Middle frontal gyrus (tissue), 1 donor: ENCODE measurements around the gene DPP6.
A peak's percentile ranks its signal among the peaks of the same experiment; 100 is the strongest.

Experiments
- DNase-seq: peaks from one replicate; pipeline ENCODE4 v3.0.0-alpha.2; 2015; ENCODE audit warnings: low spot score; ENCODE audit errors: extremely low spot score

The DPP6 gene

DNA sequence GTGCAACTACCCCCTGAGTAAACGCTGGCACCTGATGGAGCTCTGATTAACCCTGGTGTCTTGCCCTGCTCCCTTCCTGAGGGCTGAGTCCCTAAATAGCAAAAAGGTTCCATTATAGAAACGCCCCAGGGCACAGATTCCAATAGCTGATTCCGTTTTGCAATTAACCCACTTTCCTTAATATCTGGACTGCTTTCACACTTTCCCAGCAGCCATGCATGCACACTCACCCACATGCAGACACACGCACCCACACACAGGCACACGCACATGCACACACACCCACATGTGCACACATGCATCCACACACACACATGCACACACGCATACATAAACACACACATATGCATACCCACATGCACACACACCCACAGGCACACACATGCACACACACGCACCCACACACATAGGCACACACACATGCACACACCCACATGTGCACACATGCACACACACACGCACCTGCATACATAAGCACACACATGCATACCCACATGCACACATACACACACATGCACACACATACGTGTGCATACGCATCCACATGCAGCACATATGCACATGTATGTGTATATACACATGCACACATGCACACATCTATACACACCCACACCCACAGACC, 821.4 kb downstream of the DPP6 start:
- no peak for DNase-seq

DNA sequence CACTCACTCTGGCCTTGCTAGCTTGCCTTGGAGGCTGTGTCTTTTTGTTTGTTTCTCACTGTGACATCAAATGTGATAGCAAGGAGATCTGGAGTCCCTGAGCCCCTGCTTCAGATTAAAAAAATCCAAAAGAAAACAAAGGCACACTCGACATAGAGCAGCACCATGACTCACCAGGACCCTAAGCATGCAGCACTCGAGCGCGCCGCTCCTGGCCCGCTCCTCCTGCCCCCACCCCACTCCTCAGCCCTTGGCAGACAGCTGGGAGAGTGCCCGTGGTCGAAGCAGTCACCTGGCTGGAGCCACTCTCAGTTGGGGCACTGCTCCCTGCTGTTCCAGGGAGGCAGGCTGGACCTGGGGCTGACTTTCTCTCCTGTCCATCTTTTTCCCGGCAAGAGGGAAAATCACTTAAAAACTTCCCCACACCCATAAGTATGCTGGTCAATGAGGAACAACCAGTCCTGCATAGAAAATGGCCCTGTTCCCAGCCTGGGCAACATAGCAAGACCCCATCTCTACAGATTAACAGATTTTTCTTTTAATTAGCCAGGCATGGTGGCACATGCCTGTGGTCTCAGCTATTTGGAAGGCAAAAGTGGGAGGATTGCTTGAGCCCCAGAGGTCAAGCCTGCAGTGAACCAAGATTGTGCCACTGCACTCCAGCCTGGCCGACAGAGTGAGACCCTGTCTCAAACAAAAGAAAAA, 822.4 kb downstream of the DPP6 start:
- no peak for DNase-seq

DNA sequence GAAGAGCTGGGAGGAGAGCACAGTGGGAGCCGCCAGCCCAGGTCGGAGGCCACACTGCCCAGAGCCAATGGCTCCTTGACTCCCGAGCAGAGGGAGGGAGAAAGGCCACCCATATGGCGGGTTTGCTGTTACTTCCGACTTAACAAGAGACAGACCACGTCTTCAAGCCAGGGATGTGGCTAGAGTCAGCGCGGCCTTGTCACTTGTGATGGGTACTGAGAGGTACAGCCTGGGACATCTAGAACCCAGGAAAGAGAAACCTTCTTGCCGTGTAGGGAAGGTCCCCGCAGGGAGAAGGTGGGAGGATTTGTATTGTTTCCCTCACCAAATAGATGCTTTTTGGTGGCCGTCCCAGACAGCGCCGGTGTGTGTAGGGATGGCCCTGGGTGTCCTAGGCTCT, 823.1 kb downstream of the DPP6 start:
- no peak for DNase-seq

DNA sequence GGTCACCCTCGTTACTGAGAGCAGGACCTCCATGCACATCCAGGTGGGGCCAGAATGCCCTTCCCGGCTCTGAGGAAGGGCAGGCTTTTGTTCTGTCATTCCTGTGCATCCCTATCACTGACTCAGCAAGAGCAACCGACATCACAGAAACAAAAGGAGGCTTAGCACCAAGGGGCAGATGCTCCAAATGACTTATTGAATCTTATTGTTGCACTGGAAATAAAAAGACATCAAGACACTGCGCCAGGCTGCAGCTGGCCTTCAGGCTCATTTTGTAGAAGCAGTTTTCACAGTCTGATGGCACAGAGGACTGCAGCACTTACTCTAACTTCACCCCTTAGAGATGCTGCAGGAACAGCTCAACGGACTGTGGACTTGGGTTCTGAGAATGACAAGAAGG, 824.3 kb downstream of the DPP6 start:
- DNase-seq: no peak

GRCh38 chr7:154877031-154877430, 824.8 kb downstream of the DPP6 start:
- DNase-seq: no peak

GRCh38 chr7:154879629-154880028, 827.4 kb downstream of the DPP6 start:
- no peak for DNase-seq

- DNase-seq: no peak
These were observed 828.3 kb downstream of the DPP6 start for GRCh38 chr7:154880513-154880912.

DNA sequence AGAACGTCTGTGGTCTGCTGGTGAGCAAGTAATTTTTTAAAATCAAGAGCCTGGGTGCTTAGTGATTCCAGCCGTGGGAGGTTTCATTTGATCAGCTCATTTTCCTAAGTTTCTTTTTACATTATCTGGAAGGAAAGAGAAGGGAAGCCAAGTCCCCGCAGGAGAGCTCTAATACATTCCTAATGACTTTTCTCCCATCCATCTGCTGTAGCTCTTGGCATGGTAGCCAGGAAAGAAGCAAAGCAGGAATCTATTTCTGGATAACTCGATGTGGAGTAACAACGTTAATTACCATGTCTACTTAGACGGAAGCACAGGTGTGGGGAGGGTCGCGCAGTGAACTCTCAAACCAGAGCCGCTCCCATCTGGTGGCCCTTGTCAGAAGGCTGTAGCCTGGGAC, 828.8 kb downstream of the DPP6 start:
- DNase-seq: no peak

- no peak for DNase-seq
These were observed 829.3 kb downstream of the DPP6 start for GRCh38 chr7:154881526-154881925.

DNA sequence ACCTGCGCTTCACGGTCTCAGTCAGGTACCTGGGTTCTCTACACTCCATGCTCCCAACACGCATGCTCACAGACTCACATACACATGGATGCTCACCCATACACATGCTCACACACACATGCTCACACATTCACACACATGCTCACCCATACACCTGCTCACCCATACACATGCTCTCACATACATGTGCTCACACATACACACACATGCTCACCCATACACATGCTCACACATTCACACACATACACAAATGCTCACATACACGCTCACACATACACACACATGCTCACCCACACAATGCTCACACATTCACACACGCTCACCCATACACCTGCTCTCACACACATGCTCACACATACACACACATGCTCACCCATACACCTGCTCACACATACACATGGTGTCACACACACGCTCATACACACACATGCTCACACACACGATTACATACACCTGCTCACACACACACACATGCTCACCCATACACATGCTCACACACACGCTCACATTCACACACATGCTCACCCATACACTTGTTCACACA, 830.8 kb downstream of the DPP6 start:
- DNase-seq: no peak

DNA sequence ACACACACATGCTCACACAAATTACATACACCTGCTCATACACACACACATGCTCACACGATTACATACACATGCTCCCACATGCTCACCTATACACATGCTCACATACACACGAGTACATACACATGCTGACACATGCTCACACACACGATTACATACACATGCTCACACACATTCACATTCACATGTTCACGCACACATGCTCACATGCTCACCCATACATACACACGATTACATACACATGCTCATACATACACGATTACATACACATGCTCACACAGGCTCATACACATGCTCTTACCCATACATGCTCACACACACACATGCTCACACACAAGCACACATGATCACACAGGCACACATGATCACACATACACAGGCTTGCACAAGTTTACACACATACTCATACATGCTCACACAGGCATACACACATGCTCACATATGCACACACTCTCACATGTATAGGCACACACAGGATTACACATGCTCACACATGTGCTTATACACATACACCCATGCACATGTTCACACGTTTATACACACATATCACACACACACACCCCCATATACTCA, 832.2 kb downstream of the DPP6 start:
- no peak for DNase-seq

- no peak for DNase-seq
These were observed 834.4 kb downstream of the DPP6 start for GRCh38 chr7:154886591-154886990.

- DNase-seq: no peak
These were observed 836.5 kb downstream of the DPP6 start for GRCh38 chr7:154888690-154889089.

GRCh38 chr7:154892459-154892858, 840.3 kb downstream of the DPP6 start:
- no peak for DNase-seq

DNA sequence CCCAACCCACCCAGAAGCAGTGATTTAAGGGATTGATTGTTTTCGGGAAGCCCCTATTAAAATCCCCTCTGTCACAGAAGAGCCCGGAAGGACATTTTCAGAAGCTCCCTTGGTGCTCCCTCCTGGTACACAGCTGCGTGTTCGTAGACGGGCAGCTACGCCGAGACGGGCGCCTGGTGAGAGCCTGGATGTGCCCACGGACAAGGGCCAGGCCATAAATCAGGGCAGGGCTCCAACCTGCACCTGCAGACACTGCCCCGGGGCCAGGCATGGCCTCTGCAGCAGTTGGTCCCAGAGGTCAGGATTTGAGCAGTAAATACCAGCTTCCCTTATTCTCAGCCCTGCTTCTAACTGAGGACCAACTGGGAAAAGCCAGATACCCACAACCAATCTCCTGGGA, 843.9 kb downstream of the DPP6 start:
- DNase-seq: no peak

GRCh38 chr7:154898973-154899855, 847.0 kb downstream of the DPP6 start:
- DNase-seq: no peak

GRCh38 chr7:154899862-154900261, 847.7 kb downstream of the DPP6 start:
- no peak for DNase-seq

GRCh38 chr7:154902600-154903082, 850.4 kb downstream of the DPP6 start:
- DNase-seq: peak; percentile 35

GRCh38 chr7:154903083-154903731, 851.0 kb downstream of the DPP6 start:
- DNase-seq: no peak

- DNase-seq: no peak
These were observed 852.9 kb downstream of the DPP6 start for GRCh38 chr7:154905146-154905545.

DNA sequence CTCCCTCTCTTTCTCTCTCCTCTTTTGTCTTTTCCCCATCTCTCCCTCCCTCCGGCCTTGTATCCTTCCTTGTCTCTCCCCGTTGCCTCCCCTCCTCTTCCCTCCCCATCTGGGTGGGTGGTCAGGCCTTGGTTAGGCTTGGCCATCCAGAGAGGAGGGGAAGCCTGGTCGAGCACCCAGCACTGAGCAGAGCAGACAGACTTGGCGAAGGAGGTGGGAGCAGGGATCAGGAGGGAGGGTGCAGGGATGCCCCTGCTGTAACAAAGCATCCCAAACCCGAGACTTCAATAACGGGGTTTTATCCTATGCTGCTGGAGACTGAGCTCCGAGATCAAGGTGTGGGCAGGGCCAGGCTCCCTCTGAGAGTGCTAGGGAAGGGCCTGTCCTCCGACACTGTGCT, 853.4 kb downstream of the DPP6 start:
- DNase-seq: no peak
